ENCODE measurements around the gene LYST. TPM values are rescaled to one million over a fixed set of nuclear protein-coding genes. Genes with fewer than 3 reads are reported as not detected.
"Not testable (repeated sequence)": the region's sequence is repeated elsewhere in the genome, so short reads cannot be mapped to it uniquely, and the experiment has no call there.

The LYST gene
- total RNA-seq, 4 donors from 2014 or later: 46.8 to 68.4 (median 47.8) TPM

DNA sequence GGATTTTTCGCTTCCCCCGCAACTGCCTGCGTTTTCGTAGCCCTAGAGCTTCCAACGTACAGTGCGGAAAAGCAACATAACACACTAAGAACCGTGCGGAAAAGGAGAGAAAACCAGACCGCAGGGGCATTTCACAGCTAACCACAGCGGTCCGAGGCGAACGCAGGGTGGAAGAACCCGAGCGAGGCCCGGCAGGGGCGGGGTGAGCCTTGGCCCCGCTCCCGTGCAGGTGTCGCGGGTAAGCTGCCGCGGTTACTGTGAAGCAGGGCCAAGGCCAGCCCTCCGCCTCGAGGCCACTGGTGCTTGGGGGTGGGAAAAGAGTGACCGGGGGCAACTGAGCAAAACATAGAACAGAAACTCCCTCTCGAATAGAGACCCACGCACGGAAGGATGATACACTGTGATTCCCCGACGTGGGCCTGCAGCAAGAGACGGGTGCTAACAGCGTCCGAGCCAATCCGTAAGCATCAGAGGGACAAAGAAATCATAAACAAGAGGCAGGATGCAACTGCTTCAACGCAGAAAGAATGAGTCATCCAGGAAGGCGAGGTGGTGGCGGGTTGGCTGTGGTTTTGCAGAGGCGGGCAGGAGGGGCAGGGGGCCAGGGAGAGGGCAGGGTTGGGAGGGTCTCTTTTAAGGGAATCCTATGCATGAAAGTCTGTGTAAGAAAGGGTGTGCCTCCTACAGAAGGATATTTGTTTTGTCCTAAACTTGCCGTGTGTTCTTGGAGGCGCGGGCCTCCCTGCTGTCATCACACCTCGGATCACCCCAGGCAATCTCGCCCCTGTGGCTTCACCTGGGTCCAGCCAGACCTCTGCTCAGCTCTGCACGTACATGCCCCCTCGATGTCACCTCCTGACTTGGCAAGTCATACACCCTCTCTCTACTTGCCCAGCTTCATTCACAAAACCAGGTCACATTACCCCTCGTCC, 224.4 kb downstream of the LYST start:
- H3K4me1 ChIP-seq: no peaks in the 10 kb centered on the region
- H3K27me3 ChIP-seq: no peaks in the 10 kb centered on the region
- H3K27ac ChIP-seq: no peak overlapping the region
- no peaks in the 10 kb centered on the region for H3K9me3 ChIP-seq
- no peak overlapping the region for H3K4me3 ChIP-seq (replicated peaks in 1 of 3)
- TF ChIP-seq POLR2A (IDR thresholded peaks at IDR 0.05): no peak
- TF ChIP-seq, protein P1, sequence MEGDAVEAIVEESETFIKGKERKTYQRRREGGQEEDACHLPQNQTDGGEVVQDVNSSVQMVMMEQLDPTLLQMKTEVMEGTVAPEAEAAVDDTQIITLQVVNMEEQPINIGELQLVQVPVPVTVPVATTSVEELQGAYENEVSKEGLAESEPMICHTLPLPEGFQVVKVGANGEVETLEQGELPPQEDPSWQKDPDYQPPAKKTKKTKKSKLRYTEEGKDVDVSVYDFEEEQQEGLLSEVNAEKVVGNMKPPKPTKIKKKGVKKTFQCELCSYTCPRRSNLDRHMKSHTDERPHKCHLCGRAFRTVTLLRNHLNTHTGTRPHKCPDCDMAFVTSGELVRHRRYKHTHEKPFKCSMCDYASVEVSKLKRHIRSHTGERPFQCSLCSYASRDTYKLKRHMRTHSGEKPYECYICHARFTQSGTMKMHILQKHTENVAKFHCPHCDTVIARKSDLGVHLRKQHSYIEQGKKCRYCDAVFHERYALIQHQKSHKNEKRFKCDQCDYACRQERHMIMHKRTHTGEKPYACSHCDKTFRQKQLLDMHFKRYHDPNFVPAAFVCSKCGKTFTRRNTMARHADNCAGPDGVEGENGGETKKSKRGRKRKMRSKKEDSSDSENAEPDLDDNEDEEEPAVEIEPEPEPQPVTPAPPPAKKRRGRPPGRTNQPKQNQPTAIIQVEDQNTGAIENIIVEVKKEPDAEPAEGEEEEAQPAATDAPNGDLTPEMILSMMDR (IDR thresholded peaks at IDR 0.05): no peak
- WGBS, 2 donors: 63 to 75% methylated on average over 47 of the region's 47 CpGs
- DNase-seq: no peak
- H3K36me3 ChIP-seq: no peaks in the 10 kb centered on the region
- intact Hi-C loops (cut with DNase I): no loop called here

DNA sequence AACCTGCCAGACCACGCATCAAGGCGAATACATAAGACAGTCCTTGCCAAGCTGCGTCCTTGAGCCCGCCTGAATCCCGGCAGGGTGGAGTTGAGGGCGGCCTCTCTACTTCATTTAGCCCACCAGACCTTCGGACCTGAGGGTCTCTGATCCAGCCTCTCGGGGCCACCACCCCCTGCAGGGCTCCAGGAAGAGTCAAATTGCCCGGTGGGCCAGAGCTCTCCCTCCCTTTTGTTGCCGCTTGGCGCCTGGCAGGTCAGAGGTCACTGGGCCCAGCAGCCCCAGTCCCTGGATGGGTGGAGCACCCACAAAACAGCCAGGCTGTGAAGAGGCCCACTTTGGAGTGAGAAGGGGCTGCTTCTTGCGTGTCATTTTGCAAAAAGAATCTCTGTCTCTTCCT, 226.1 kb downstream of the LYST start:
- no peak for DNase-seq
- intact Hi-C loops (cut with DNase I): no loop called here
- no peaks in the 10 kb centered on the region for H3K4me1 ChIP-seq
- H3K4me3 ChIP-seq (replicated peaks in 1 of 3): no peak overlapping the region
- no peak overlapping the region for H3K27ac ChIP-seq
- WGBS, 2 donors: 89 to 96% methylated on average over 11 to 12 of the region's 12 CpGs
- TF ChIP-seq, protein P1 (IDR thresholded peaks at IDR 0.05): no peak
- no peak for TF ChIP-seq POLR2A (IDR thresholded peaks at IDR 0.05)
- H3K27me3 ChIP-seq: no peaks in the 10 kb centered on the region
- H3K9me3 ChIP-seq: no peaks in the 10 kb centered on the region
- no peaks in the 10 kb centered on the region for H3K36me3 ChIP-seq

DNA sequence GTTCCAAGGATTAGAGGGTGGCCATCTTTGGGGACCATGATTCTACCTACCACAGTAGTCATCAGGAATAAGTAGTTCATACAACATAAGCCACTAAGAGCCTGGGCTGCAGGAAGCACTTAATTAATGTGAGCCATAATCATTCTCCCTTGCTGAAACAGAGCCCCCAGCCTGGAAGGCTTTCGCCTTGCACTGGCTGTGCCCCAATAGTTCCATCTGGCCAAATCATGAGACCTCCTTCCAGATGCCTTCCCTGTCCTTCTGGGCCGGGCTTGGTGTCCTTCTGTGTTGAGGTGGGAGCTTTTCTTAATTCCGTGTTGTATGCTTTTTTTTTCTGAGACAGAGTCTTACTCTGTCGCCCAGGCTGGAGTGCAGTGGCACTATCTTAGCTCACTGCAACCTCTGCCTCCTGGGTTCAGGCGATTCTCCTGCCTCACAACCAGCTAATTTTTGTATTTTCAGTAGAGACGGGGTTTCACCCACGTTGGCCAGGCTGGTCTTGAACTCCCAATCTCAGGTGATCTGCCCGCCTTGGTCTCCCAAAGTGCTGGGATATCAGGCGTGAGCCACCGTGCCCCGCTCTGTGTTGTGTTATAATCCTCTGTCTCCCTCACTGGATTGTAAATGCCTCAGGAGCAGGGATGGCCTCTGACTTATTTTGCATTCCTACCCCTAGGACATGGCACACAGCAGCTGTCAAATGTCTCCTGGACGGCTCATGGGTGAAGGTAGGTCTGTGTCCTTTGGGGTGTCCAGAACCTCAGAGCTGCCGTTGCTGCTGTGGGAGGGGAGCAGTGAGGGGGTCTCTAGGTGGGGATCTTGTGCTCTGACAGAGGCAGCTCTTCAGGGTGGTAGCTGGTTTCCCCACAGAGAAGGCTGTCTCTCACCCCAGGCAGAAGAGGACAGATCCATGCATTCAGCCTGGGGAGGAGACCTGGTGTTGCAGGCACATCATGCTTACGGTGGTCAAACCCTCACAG, 227.2 kb downstream of the LYST start:
- Histone ChIP-seq H3K36me3 (no peaks in the 10 kb centered on the region), H3K4me3 (replicated peaks in 1 of 3) (no peak overlapping the region), H3K27me3 (no peaks in the 10 kb centered on the region), H3K4me1 (no peaks in the 10 kb centered on the region), H3K9me3 (no peaks in the 10 kb centered on the region), H3K27ac (no peak overlapping the region)
- TF ChIP-seq POLR2A (IDR thresholded peaks at IDR 0.05): no peak
- TF ChIP-seq, protein P1 (IDR thresholded peaks at IDR 0.05): no peak
- intact Hi-C loops (cut with DNase I): no loop called here
- 80 to 83% methylated on average over 13 of the region's 14 CpGs for WGBS, 2 donors
- DNase-seq: no peak

DNA sequence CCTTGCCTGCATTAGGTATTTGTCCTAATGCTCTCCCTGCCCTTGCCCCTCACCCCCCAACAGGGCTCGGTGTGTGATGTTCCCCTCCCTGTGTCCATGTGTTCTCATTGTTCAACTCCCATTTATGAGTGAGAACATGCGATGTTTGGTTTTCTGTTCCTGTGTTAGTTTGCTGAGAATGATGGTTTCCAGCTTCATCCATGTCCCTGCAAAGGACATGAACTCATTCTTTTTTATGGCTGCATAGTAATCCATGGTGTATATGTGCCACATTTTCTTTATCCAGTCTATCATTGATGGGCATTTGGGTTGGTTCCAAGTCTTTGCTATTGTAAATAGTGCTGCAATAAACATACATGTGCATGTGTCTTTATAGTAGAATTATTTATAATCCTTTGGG, 228.1 kb downstream of the LYST start:
- DNase-seq; H3K4me1 ChIP-seq; H3K27me3 ChIP-seq; intact Hi-C loops (cut with DNase I); H3K4me3 ChIP-seq (replicated peaks in 1 of 3); H3K9me3 ChIP-seq; H3K27ac ChIP-seq; H3K36me3 ChIP-seq: not testable (repeated sequence)
- 100% methylated on average over 2 of the region's 2 CpGs for WGBS, 2 donors

DNA sequence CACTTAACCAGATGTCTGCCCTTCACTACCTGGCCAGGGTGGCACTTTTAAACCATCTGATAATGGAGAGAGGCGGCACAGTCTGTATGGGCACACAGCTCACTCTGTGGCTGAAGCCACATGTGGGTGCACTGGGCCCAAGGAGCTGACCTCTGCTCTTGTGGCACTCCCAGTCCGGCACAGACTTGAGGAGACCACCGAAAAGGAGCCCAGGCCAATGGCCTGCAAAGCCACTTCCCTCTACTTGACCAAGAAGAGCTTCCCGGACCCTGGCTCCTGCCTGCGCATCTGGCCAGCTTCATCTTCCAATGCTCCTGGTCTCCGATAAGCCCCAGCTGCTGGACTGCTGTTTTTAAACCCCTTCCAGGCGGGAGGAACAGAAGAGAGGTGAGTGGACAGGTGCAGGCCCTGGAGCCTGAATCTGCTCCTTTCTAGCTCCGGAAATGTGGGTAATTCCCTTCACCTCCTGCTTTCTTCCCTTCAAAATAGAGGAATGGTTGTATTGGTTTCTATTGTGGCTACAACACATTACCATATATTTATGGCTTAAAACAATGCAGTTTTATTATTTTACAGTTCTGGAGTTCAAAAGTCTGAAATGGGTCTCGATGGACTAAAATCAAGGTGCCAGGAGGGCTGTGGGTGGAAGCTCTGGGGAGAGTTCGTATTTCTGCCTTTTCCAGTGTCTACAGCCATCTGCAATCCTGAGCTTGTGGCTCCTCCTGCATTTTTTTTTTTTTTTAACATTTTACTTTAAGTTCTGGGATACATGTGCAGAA, 228.8 kb downstream of the LYST start:
- intact Hi-C loops (cut with DNase I): no loop called here
- WGBS, 2 donors: 83 to 89% methylated on average over 8 to 10 of the region's 10 CpGs
- no peak for DNase-seq
- Histone ChIP-seq H3K27me3 (no peaks in the 10 kb centered on the region), H3K27ac (no peak overlapping the region), H3K4me3 (replicated peaks in 1 of 3) (no peak overlapping the region), H3K9me3 (no peaks in the 10 kb centered on the region), H3K4me1 (no peaks in the 10 kb centered on the region), H3K36me3 (no peaks in the 10 kb centered on the region)
- TF ChIP-seq, protein P1 (IDR thresholded peaks at IDR 0.05): no peak
- TF ChIP-seq POLR2A (IDR thresholded peaks at IDR 0.05): no peak
